Measurements from ENCODE around the gene VSIG1. TPM values are rescaled to one million over a fixed set of nuclear protein-coding genes. Genes with fewer than 3 reads are reported as not detected.

The VSIG1 gene
- total and polyA plus RNA-seq, 2 of the 8 experiments (the other 6 are each of a cell fraction or from before 2014, with no cell fraction given), result 2.2 to 2.9 TPM

DNA sequence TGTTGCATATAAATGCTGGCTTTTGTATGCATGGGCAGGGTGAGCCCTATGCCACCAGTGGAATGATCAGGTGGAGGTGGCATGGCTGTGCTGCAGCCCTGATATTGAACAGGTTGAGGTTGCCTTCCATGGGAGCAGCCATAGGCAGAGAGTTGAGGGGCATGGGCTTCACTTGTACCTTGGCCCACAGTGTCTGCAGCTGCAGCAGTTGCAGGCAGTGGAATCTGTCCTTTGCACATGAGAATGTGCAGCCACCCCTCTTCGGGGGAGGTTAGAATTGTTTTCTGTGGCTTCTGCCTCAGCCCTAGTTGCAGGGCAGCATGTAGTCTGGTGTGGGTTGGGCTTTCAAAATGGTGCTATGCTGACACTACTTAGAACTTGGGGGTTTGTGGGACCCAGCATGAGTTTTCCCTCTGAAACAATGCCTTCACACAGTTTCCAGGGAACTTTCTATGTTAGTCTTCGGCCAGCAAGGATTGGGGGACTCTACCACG is 25.4 kb upstream of the VSIG1 start:
- WGBS, 2 experiments (ENCODE audit: extremely low coverage in 1 of 2, insufficient coverage in 1 of 2, insufficient read length in 1 of 2, insufficient replicate concordance in 2 of 2, low coverage in 1 of 2, low lambda C conversion rate in 2 of 2, missing lambda C conversion rate in 1 of 2), result 89% methylated on average over 2 of the region's 3 CpGs; no CpG with 5 or more reads in 1 of the 2 experiments
- no peak overlapping the region for H3K23ac ChIP-seq (ENCODE audit: insufficient read length)
- no peak for FAIRE-seq
- TF ChIP-seq GTF2F1 (IDR thresholded peaks at IDR 0.05; ENCODE audit: borderline replicate concordance, low read depth, low read length) (no peak), SIN3A (conservative IDR thresholded peaks at IDR 0.05 in 1 of 2, IDR thresholded peaks at IDR 0.05 in 1 of 2; ENCODE audit: low read depth in 1 of 2, low read length in 2 of 2) (no peak), POLR2AphosphoS5 (IDR thresholded peaks at IDR 0.05; ENCODE audit: low read depth, low read length) (no peak), SAP30 (IDR thresholded peaks at IDR 0.05; ENCODE audit: insufficient read depth, insufficient replicate concordance, low read length) (no peak), CHD1 (IDR thresholded peaks at IDR 0.05; ENCODE audit: low read depth, low read length) (no peak), EGR1 (IDR thresholded peaks at IDR 0.05; ENCODE audit: borderline replicate concordance, low read depth, low read length) (no peak), TEAD4 (IDR thresholded peaks at IDR 0.05; ENCODE audit: low read depth, low read length) (no peak), KDM5A (IDR thresholded peaks at IDR 0.05; ENCODE audit: low read length) (no peak), KDM4A (IDR thresholded peaks at IDR 0.05; ENCODE audit: low read depth, low read length, severe bottlenecking) (no peak)
- TF ChIP-seq, protein P1, sequence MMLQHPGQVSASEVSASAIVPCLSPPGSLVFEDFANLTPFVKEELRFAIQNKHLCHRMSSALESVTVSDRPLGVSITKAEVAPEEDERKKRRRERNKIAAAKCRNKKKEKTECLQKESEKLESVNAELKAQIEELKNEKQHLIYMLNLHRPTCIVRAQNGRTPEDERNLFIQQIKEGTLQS (IDR thresholded peaks at IDR 0.05; ENCODE audit: insufficient read depth, low read depth, low read length), result no peak
- TF ChIP-seq, protein P2, sequence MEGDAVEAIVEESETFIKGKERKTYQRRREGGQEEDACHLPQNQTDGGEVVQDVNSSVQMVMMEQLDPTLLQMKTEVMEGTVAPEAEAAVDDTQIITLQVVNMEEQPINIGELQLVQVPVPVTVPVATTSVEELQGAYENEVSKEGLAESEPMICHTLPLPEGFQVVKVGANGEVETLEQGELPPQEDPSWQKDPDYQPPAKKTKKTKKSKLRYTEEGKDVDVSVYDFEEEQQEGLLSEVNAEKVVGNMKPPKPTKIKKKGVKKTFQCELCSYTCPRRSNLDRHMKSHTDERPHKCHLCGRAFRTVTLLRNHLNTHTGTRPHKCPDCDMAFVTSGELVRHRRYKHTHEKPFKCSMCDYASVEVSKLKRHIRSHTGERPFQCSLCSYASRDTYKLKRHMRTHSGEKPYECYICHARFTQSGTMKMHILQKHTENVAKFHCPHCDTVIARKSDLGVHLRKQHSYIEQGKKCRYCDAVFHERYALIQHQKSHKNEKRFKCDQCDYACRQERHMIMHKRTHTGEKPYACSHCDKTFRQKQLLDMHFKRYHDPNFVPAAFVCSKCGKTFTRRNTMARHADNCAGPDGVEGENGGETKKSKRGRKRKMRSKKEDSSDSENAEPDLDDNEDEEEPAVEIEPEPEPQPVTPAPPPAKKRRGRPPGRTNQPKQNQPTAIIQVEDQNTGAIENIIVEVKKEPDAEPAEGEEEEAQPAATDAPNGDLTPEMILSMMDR (IDR thresholded peaks at IDR 0.05; ENCODE audit: control extremely low read depth in 1 of 3, insufficient read depth in 1 of 3, low read depth in 1 of 3, low read length in 3 of 3), result no peak

More for the DNA sequence above, 25.4 kb upstream of the VSIG1 start:
- H3K27ac ChIP-seq (ENCODE audit: low read depth, low read length), result no peak overlapping the region
- H4K20me1 ChIP-seq (replicated peaks in 1 of 2; ENCODE audit: control insufficient read depth in 1 of 2, insufficient read depth in 2 of 2, low read length in 2 of 2), result no peaks in the 10 kb centered on the region
- no peak overlapping the region for H3K56ac ChIP-seq (replicated peaks; ENCODE audit: insufficient read length, low read depth, low read length)
- no peak overlapping the region for H3K4me2 ChIP-seq (ENCODE audit: insufficient read depth in 1 of 2, low read depth in 2 of 2, low read length in 2 of 2)
- no peak overlapping the region for H2BK15ac ChIP-seq (ENCODE audit: low read length)
- H4K91ac ChIP-seq (replicated peaks; ENCODE audit: insufficient read length, low read length), result no peak overlapping the region
- DNase-seq (ENCODE audit: low read depth in 1 of 2, low spot score in 2 of 2), result no peak
- no peaks in the 10 kb centered on the region for H3K23me2 ChIP-seq (ENCODE audit: low read depth, low read length)
- H3K4me1 ChIP-seq (replicated peaks in 1 of 4; ENCODE audit: control insufficient read depth in 3 of 4, insufficient read depth in 4 of 4, low read length in 3 of 4), result no peaks in the 10 kb centered on the region
- no peaks in the 10 kb centered on the region for H3K79me2 ChIP-seq (ENCODE audit: control insufficient read depth in 1 of 2, insufficient read depth in 2 of 2, low read length in 2 of 2)
- no peak overlapping the region for H4K8ac ChIP-seq (ENCODE audit: extremely low read depth, insufficient read depth, low read length)
- H2AK5ac ChIP-seq (ENCODE audit: low read depth, low read length), result no peak overlapping the region
- CTCF ChIA-PET (ENCODE audit: partially characterized antibody), result interaction anchor here (1.4 to 2.4 kb wide), 5 partner anchors 9 to 51 kb away, joined by 5 to 11 read pairs (median 6); no protein-coding TSS in a partner anchor
- no peak overlapping the region for H2BK120ac ChIP-seq (replicated peaks; ENCODE audit: low read depth, low read length)
- H3K4ac ChIP-seq (replicated peaks; ENCODE audit: insufficient read length, low read depth, low read length), result no peak overlapping the region
- POLR2A ChIA-PET (ENCODE audit: partially characterized antibody), result no interaction called here
- no peak overlapping the region for H2BK12ac ChIP-seq (ENCODE audit: low read depth, low read length)
- no peaks in the 10 kb centered on the region for H3K27me3 ChIP-seq (replicated peaks in 1 of 4; ENCODE audit: control insufficient read depth in 3 of 4, extremely low read depth in 1 of 4, insufficient read depth in 3 of 4, low read length in 3 of 4)
- no peak overlapping the region for H3K14ac ChIP-seq (ENCODE audit: insufficient read length)
- no peak overlapping the region for H2BK5ac ChIP-seq (ENCODE audit: low read depth, low read length)
- no peaks in the 10 kb centered on the region for H3K79me1 ChIP-seq (ENCODE audit: low read depth, low read length)
- no peak overlapping the region for H3K4me3 ChIP-seq (ENCODE audit: extremely low read depth in 1 of 4, insufficient read depth in 2 of 4, low read depth in 3 of 4, low read length in 4 of 4)
- H4K5ac ChIP-seq (ENCODE audit: insufficient read length, low read depth, low read length), result no peak overlapping the region
- H3K18ac ChIP-seq (ENCODE audit: extremely low read depth, low read length), result no peak overlapping the region
- H3K36me3 ChIP-seq (ENCODE audit: control insufficient read depth in 2 of 4, insufficient read depth in 4 of 4, low read length in 3 of 4), result no peaks in the 10 kb centered on the region
- no peak overlapping the region for H2AFZ ChIP-seq (ENCODE audit: low read length)
- H3K9me3 ChIP-seq (ENCODE audit: insufficient read depth in 2 of 2, low read depth in 1 of 2, low read length in 1 of 2), result no peaks in the 10 kb centered on the region
- H2BK20ac ChIP-seq (ENCODE audit: low read length), result no peak overlapping the region
- H3K9ac ChIP-seq (replicated peaks in 1 of 4; ENCODE audit: extremely low read depth in 1 of 4, low read depth in 3 of 4, low read length in 3 of 4), result no peak overlapping the region
